GM21367 (cell line): ENCODE results near the gene MYOZ1.

Experiments
- ATAC-seq: cut with Tn5 transposase; IDR thresholded peaks from one replicate; pipeline ENCODE4 v1.9.1; 2021; ENCODE audit not compliant: unreplicated experiment

The MYOZ1 gene

GRCh38 chr10:73601486-73601921 lies 39.8 kb downstream of the MYOZ1 start:
- no peak for ATAC-seq

DNA sequence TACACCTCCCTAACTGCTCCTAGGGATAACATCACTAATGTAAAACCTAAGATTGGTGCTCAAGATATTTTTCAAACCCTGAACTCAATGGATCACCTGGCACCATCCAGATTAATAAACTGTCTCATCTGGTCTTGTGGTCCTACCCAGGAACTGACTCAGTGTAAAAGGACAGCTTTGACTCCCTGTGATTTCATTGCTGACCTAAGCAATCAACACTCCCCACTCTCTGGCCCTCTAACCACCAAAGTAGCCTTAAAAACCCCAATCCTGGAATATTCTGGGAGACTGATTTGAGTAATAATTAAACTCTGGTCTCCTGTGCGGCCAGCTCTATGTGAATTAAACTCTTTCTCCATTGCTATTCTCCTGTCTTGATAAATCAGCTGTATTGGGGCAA lies 43.9 kb downstream of the MYOZ1 start:
- ATAC-seq: no peak

GRCh38 chr10:73593812-73594211 lies 47.5 kb downstream of the MYOZ1 start:
- ATAC-seq: no peak

GRCh38 chr10:73593110-73593509 lies 48.2 kb downstream of the MYOZ1 start:
- ATAC-seq: no peak

DNA sequence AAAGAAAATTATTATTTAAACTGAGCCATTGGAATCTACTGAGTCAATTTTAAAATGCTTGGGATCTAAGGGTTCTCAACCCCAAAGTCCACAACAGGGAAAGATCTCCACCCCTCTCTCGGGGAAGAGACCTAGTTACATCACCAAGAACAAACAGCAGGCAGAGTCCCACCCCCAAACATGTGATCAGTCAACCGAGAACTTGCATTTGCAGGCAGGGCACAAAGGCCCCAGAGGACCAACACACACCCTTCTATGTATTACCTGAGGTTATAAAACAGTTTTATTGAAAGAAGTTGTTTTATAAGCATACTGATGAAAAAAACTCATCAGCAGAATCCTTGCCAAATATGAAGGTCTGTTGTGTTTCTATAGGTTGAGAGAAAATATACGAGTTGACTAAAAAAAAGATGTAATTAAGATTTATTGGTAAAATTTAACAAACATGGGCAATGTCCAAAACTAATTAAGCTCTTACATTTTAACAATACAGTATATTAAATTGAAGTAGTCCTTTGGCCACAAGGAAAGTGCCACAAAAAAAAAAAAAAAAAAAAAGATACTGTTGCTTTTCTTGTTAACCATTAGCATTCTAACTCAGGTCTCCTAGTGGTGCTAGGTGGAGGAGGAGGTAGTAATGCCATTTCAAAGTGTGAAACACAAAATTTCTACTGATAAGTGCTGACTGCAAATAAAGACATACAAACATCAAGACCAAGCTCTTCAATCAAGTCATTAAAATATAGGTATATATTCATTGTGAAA lies 49.2 kb downstream of the MYOZ1 start:
- ATAC-seq: no peak

- no peak for ATAC-seq
These were observed 50.1 kb downstream of the MYOZ1 start, which contains the start of gene USP54 for GRCh38 chr10:73590881-73591799. TSS of gene USP54 (minus strand) at chr10:73591342. CDS start at chr10:73575658, 15,684 bp downstream.

GRCh38 chr10:73589563-73590126 lies 51.6 kb downstream of the MYOZ1 start:
- ATAC-seq: no peak

GRCh38 chr10:73588656-73589055 lies 52.6 kb downstream of the MYOZ1 start:
- no peak for ATAC-seq

GRCh38 chr10:73586583-73586984 lies 54.7 kb downstream of the MYOZ1 start:
- no peak for ATAC-seq

DNA sequence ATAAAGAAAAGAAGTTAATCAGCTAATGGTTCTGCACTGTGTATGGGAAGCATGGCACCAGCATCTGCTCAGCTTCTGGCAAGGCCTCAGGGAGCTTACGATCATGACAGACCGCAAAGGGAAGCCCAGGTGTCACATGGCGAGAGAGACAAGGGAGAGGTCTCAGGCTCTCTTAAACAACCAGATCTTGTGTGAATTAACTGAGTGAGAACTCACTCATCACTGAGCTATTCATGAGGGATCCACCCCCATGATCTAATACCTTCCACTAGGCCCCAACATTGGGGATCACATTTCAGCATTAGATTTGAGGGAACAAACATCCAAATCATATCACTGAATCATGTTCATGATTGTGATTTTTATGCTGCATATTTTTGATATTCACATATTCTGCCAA lies 55.9 kb downstream of the MYOZ1 start:
- no peak for ATAC-seq

DNA sequence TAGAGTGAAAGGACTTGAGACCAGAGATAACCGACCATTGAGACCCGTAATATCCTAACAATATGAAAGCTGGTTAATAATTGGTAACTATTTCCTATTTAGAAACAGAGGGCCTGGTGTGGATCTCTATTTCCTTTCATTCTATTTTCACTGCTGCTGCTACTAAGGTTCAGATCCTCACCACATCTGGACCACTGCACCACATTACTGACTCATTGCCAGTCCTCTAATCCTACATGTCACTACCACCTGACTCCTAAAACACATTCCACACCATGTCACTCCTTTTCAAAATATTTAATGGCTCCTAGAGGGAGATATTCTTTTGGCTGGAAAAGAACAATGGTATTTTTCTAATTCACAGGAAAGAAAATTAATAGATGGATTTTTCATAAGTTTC lies 56.5 kb downstream of the MYOZ1 start:
- no peak for ATAC-seq

DNA sequence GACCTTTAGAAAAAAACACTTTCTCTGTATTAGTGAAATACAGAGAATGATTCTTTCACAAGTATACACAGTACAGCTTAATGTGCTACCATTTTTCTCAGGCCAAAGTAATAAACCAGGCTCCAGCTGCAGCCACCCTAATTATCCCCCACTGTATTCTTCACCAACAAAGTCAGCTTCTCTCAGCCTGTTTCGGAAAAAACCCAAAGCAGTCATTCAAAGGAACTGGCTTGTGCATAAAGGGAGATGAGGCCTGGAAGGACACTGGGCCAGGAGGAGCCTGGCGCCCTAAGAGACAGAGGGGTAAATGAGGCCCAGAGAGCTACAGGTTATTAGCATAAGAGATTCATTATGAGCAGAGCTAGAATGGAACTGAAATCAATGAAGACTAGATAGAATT lies 59.4 kb downstream of the MYOZ1 start:
- no peak for ATAC-seq
